WERI-Rb-1 (cell line): ENCODE measurements around the gene IL17C.

ENCODE experiments used
- DNase-seq: peaks from one replicate; pipeline ENCODE4 v3.0.0-alpha.2; 2020
- H3K27ac ChIP-seq: fragments of 250-450 bp; sonication (Bioruptor Pico); 2 replicates; pipeline ENCODE4 v1.5.1; 2020; ENCODE audit warnings: mild to moderate bottlenecking, moderate library complexity
- H3K27me3 ChIP-seq: fragments of 250-450 bp; sonication (Bioruptor Pico); 2 replicates; pipeline ENCODE4 v1.5.1; 2021; ENCODE audit warnings: mild to moderate bottlenecking, low read depth, moderate library complexity; ENCODE audit not compliant: insufficient read depth, severe bottlenecking
- H3K36me3 ChIP-seq: fragments of 250-450 bp; sonication (Bioruptor Pico); 2 replicates; pipeline ENCODE4 v1.5.1; 2020; ENCODE audit warnings: mild to moderate bottlenecking, moderate library complexity
- H3K4me3 ChIP-seq: 2 replicates; pipeline ENCODE4 v1.5.1; 2011; ENCODE audit warnings: low read depth, mild to moderate bottlenecking, control low read depth, low read length
- H3K9me3 ChIP-seq: fragments of 250-450 bp; sonication (Bioruptor Pico); 2 replicates; pipeline ENCODE4 v1.5.1; 2021; ENCODE audit warnings: mild to moderate bottlenecking, moderate library complexity; ENCODE audit not compliant: severe bottlenecking
- TF ChIP-seq, protein P1 (sequence below): IDR thresholded peaks from 2 replicates; pipeline ENCODE4 v1.5.1; 2011; ENCODE audit warnings: low read depth, mild to moderate bottlenecking, control low read depth, inconsistent platforms, low read length

IL17C gene

DNA sequence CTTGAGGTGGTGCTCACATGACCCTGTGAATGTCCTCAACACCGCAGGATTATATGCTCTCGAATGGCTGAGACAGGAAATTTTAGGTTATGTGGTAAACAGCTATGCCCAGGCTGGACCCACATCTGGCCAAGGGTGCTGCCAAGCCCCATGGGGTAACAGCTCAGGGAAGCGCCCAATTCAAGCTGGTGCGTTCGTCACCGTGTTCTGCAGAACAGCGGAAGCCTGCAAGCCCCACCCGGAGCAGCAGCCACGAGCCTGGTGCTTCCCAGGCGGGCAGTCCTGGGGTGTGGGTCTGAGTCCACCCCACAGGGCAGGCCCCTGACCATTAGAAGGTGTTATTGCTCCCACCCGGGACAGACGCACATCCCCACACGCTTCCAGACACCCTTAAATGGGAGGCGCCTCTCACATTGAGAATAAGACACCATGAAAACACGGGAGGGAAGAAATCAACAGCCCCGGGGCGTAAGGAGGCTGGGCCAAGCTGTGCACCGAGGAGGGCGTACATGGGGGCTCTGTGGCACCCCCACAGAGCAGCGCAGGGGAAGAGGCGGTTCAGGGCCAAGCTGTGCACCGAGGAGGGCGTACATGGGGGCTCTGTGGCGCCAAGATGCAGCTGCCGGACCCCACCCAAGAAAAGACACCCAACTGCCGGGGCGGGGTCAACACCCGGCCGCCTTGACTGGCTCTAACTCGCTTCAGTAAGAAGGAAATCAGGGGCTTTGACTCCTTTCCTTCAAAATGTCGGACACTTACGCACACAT is 15.4 kb downstream of the IL17C start:
- Histone ChIP-seq H3K36me3 (no peaks in the 10 kb centered on the region; the same call in 1 of the 2 replicates), H3K27me3 (no peaks in the 10 kb centered on the region), H3K4me3 (no peak overlapping the region), H3K9me3 (no peaks in the 10 kb centered on the region), H3K27ac (no peak overlapping the region)
- no peak for DNase-seq
- TF ChIP-seq, protein P1, sequence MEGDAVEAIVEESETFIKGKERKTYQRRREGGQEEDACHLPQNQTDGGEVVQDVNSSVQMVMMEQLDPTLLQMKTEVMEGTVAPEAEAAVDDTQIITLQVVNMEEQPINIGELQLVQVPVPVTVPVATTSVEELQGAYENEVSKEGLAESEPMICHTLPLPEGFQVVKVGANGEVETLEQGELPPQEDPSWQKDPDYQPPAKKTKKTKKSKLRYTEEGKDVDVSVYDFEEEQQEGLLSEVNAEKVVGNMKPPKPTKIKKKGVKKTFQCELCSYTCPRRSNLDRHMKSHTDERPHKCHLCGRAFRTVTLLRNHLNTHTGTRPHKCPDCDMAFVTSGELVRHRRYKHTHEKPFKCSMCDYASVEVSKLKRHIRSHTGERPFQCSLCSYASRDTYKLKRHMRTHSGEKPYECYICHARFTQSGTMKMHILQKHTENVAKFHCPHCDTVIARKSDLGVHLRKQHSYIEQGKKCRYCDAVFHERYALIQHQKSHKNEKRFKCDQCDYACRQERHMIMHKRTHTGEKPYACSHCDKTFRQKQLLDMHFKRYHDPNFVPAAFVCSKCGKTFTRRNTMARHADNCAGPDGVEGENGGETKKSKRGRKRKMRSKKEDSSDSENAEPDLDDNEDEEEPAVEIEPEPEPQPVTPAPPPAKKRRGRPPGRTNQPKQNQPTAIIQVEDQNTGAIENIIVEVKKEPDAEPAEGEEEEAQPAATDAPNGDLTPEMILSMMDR: no peak

DNA sequence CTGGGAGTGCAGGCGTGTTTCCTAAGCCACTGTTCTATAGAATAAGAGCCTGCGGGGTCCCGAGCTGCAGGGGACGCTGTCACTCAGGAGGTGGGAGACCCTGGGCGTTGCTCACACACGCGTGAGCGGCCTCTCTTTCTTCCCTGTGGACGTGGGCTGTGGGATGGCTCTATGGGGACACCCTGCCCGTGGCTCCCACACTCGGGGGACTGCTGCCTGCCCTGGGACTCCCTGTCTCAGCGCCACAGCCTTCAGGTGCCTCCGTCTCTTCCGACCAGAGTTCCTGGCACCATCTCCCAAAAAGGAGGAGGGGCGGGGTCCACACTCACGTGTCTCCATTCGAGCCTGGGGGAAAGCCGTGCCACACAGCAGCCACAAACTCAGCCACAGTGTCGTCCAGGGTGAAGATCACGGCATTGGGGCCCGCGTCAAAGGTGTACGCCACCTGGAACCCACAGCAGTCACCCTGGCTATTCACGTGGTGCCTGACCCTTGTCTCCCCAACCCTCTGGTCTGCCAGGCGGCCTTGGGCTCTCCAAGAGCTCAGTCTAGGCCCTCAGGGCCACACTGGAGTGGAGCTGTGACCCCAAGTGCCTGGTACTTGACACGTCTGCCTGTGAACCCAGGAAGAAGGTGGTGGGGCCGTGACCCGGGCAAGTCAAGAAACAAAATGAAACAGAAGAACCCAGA is 16.1 kb downstream of the IL17C start:
- Histone ChIP-seq H3K4me3 (no peak overlapping the region), H3K27ac (peak overlapping the region; percentile 71), H3K9me3 (no peaks in the 10 kb centered on the region), H3K27me3 (no peaks in the 10 kb centered on the region), H3K36me3 (no peaks in the 10 kb centered on the region; the same call in 1 of the 2 replicates)
- TF ChIP-seq, protein P1: no peak
- no peak for DNase-seq

DNA sequence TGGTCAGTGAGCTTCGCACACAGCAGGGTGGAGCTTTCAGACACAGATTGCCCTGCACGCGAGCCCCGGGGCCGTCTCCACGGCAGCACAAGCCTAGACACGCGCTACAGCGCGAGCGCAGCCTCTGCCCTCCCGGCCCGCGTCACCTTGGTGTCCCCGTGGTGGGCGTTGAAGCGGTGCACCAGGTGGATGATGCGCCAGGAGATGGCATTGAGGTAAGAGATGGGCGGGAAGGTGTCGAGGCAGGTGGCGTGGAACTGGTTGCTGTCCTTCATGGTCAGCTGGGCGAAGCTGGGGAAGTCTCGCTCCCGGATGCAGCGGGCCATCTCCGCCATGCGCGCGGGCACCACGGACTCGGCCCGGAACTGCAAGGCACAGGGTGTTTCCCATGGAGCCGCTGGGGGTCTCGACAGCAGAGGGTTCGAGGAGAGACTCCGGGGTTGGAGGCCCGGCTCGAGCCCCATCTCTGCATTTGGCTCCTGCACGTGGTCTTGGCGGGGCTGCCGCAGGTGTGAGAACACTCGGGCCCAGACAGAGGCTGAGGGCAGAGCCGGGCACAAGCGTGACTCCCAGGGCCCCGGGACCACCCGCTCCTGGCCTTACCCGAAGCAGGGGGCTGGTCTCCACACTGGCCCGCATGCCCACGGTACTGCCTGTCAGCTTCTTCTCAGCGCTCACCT is 16.8 kb downstream of the IL17C start:
- Histone ChIP-seq H3K27ac (peak overlapping the region; percentile 71), H3K9me3 (no peaks in the 10 kb centered on the region), H3K27me3 (no peaks in the 10 kb centered on the region), H3K4me3 (no peak overlapping the region), H3K36me3 (no peaks in the 10 kb centered on the region; the same call in 1 of the 2 replicates)
- peak; percentile 36 for DNase-seq
- TF ChIP-seq, protein P1: no peak

DNA sequence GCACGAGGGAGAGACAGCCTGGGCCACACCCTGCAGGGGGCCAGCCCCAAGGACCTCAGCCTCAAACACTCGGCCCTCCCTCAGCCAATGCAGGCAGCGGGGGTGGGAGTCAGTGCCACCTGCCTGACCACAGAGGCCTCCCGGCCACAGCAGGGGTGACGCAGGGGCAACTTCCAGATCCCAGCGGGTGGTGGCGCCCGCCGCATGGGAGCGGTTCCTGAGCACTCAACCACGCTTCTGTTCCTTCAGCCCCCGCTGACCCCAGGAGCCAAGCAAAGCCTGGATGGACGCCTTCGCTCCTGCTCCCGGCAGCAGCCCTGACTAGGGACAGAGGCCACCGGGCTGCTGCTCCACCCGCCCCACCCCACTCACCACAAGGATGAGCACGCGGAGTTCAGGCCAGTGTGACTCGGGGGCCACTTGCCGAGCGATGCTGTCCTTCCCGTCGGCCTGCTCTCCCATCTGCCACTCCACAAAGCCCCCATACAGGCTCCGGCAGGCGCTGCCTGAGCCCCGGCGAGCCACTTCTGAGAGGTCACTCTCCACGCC is 17.4 kb downstream of the IL17C start:
- Histone ChIP-seq H3K36me3 (no peaks in the 10 kb centered on the region; the same call in 1 of the 2 replicates), H3K9me3 (no peaks in the 10 kb centered on the region), H3K27me3 (no peaks in the 10 kb centered on the region), H3K4me3 (no peak overlapping the region), H3K27ac (peak overlapping the region; percentile 71)
- peak; percentile 79 for DNase-seq
- TF ChIP-seq, protein P1: peak; percentile 55

DNA sequence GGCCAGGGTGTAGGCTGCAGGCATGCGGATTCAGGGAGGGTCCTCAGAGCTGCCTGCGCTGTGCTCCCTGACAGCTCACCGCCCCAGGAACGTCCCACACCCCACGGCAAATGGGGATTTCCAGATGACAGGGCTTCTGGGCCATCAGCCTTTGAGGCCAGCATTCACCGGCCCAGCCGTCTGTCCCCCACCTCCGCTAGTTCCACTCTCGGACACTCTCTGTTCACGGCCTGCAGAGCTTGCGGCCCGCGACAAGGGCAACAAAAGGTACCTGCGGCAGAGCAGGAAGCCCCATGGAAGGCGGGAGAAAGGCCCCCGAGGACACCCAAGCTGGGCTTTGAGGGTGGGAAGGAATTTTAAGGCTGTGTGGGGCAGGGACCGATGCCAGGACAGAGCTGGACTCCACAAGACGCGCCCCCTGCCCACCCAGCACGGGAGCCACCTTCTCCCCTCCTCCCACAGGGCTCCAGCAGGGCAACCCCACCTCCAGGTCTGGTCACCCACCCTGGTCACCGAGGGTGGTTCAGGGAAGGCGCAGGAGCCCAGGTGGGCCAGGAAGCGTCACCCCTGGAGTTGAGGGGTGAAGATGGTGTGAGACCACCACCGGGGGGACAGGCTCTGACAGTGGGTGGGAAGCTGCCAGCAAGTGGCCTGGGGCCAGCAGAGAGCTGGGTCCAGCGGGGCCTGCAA is 18.1 kb downstream of the IL17C start:
- H3K27ac ChIP-seq: peak overlapping the region; percentile 71
- H3K4me3 ChIP-seq: no peak overlapping the region
- no peaks in the 10 kb centered on the region for H3K9me3 ChIP-seq
- H3K27me3 ChIP-seq: no peaks in the 10 kb centered on the region
- no peak for DNase-seq
- TF ChIP-seq, protein P1: no peak
- H3K36me3 ChIP-seq: no peaks in the 10 kb centered on the region; the same call in 1 of the 2 replicates
